Transverse colon (tissue), 4 donors: ENCODE data around the gene KIF21A. TPM values are rescaled to one million over a fixed set of nuclear protein-coding genes. Genes with fewer than 3 reads are reported as not detected.

ENCODE experiments used
- DNase-seq: peaks from one replicate; pipeline ENCODE4 v3.0.0-alpha.2; 2019
- H3K27ac ChIP-seq, 4 donors: fragments of 200-600 bp; sonication (generic); 2 replicates each; pipeline ENCODE4 v1.5.1; 2016 to 2018; ENCODE audit warnings: inconsistent platforms in 4 of 4
- H3K27me3 ChIP-seq: fragments of 200-600 bp; sonication (generic); 2 replicates; pipeline ENCODE4 v1.5.1; 2017; ENCODE audit warnings: inconsistent platforms
- H3K36me3 ChIP-seq, 4 donors: fragments of 200-600 bp; sonication (generic); 2 replicates each; pipeline ENCODE4 v1.5.1; 2017 to 2019; ENCODE audit warnings: inconsistent platforms in 4 of 4
- H3K4me1 ChIP-seq, 4 donors: fragments of 200-600 bp; sonication (generic); 2 replicates each; pipeline ENCODE4 v1.5.1; 2017 to 2020; ENCODE audit warnings: inconsistent platforms in 4 of 4
- H3K4me3 ChIP-seq, 4 donors: fragments of 200-600 bp; sonication (generic); 1 replicate in 1 of 4; 2 replicates in 3 of 4; pipeline versions ENCODE4 v1.5.1 to v1.6.1; 2017 to 2019; ENCODE audit warnings: inconsistent platforms in 4 of 4
- H3K9me3 ChIP-seq, 2 donors: fragments of 200-600 bp; sonication (generic); 2 replicates each; pipeline ENCODE4 v1.5.1; 2017 to 2019; ENCODE audit warnings: inconsistent platforms in 2 of 2
- CTCF ChIP-seq, 5 experiments: fragments of 200-600 bp in 3 of 5; fragments of 450-650 bp in 2 of 5; sonication (generic) in 3 of 5; IDR thresholded peaks; 1 replicate in 2 of 5; 2 replicates in 3 of 5; pipeline ENCODE4 v1.5.1; 2016 to 2017; ENCODE audit warnings: antibody characterized with exemption in 5 of 5, inconsistent platforms in 3 of 5, mild to moderate bottlenecking in 2 of 5, moderate library complexity in 1 of 5
- EP300 ChIP-seq: sonication (generic); formaldehyde crosslinking; IDR thresholded peaks from one replicate; pipeline ENCODE4 v1.6.1; 2017; ENCODE audit warnings: antibody characterized with exemption, low read depth
- POLR2A ChIP-seq: fragments of 450-650 bp; IDR thresholded peaks from one replicate; pipeline ENCODE4 v1.6.1; 2016; ENCODE audit warnings: antibody characterized with exemption, mild to moderate bottlenecking, moderate library complexity
- POLR2AphosphoS5 ChIP-seq, 3 donors: sonication (generic); formaldehyde crosslinking; IDR thresholded peaks; one replicate each; pipeline ENCODE4 v1.6.1; 2016; ENCODE audit warnings: antibody characterized with exemption in 3 of 3
- WGBS, 2 donors: methylation state at CpG; one replicate each; pipeline ENCODE4 v1.1.5; 2018; ENCODE audit warnings: low coverage in 1 of 2; 5-methylcytosine and 5-hydroxymethylcytosine counted together
- in situ Hi-C, 4 donors: fragments of 200-750 bp; cut with MboI; loops; one replicate each; pipeline versions ENCODE4 v1.15.0 to v1.15.1; 2017; ENCODE audit warnings: low sequenced_read_pairs in 3 of 4, low pct_ligation_motif_present in 1 of 4, low pct_unique_long_range_greater_than_20kb in 1 of 4
- intact Hi-C: fragments of 100-400 bp; cut with DNase I; formaldehyde crosslinking; loops from one replicate; pipeline ENCODE4 v1.15.1; 2023; ENCODE audit warnings: low total_unique reads
- total RNA-seq, 4 donors: library from RNA; depleted of rRNA; stranded (reverse); fragments of >200 nt; gene quantifications; one replicate each; pipeline ENCODE4 v1.1.0, GENCODE V29; 2016

Gene KIF21A
- total RNA-seq, 4 donors from 2014 or later: 23.6 to 40.6 (median 31.9) TPM

- Histone ChIP-seq H3K4me3 (no peak overlapping the region), H3K4me1 (no peaks in the 10 kb centered on the region), H3K27me3 (no peaks in the 10 kb centered on the region), H3K9me3 (no peaks in the 10 kb centered on the region), H3K36me3 (no peaks in the 10 kb centered on the region), H3K27ac (no peak overlapping the region)
- intact Hi-C loops (no loop called here), in situ Hi-C loops (loop anchor here in 1 of 4 donors (25.0 kb wide), 1 partner anchor 1151 kb away; no protein-coding TSS in a partner anchor)
- WGBS, 2 donors: 68 to 77% methylated on average over 2 of the region's 2 CpGs
- TF ChIP-seq POLR2AphosphoS5 (IDR thresholded peaks at IDR 0.05) (no peak), EP300 (no peak), POLR2A (no peak), CTCF (IDR thresholded peaks at IDR 0.05) (no peak)
- no peak for DNase-seq
Measured at GRCh38 chr12:39287817-39288216, 155.1 kb downstream of the KIF21A start.

- Histone ChIP-seq H3K4me3 (no peak overlapping the region), H3K4me1 (no peaks in the 10 kb centered on the region), H3K27me3 (no peaks in the 10 kb centered on the region), H3K9me3 (no peaks in the 10 kb centered on the region), H3K36me3 (no peaks in the 10 kb centered on the region), H3K27ac (no peak overlapping the region)
- TF ChIP-seq POLR2A: no peak
- TF ChIP-seq EP300: no peak
- TF ChIP-seq CTCF (IDR thresholded peaks at IDR 0.05): no peak
- no peak for TF ChIP-seq POLR2AphosphoS5 (IDR thresholded peaks at IDR 0.05)
- in situ Hi-C loops: loop anchor here in 1 of 4 donors (25.0 kb wide), 1 partner anchor 1150 kb away; no protein-coding TSS in a partner anchor
- DNase-seq: no peak
- intact Hi-C loops: no loop called here
- 74 to 89% methylated on average over 3 to 4 of the region's 4 CpGs for WGBS, 2 donors
Measured at GRCh38 chr12:39287409-39287808, 155.5 kb downstream of the KIF21A start.

- in situ Hi-C loops (loop anchor here in 3 of 4 donors (10.0 to 25.0 kb wide), 4 partner anchors 124 to 1141 kb away; no protein-coding TSS in a partner anchor), intact Hi-C loops (no loop called here)
- Histone ChIP-seq H3K4me3 (no peak overlapping the region), H3K36me3 (no peaks in the 10 kb centered on the region), H3K9me3 (no peaks in the 10 kb centered on the region), H3K27me3 (no peaks in the 10 kb centered on the region), H3K4me1 (no peaks in the 10 kb centered on the region), H3K27ac (no peak overlapping the region)
- no peak for DNase-seq
- no peak for TF ChIP-seq POLR2AphosphoS5 (IDR thresholded peaks at IDR 0.05)
- TF ChIP-seq POLR2A: no peak
- no peak for TF ChIP-seq EP300
- no peak for TF ChIP-seq CTCF (IDR thresholded peaks at IDR 0.05)
Measured at GRCh38 chr12:39278426-39278825, 164.5 kb downstream of the KIF21A start.

- H3K9me3 ChIP-seq: no peaks in the 10 kb centered on the region
- no peaks in the 10 kb centered on the region for H3K4me1 ChIP-seq
- in situ Hi-C loops: loop anchor here in 3 of 4 donors (10.0 to 25.0 kb wide), 4 partner anchors 123 to 1140 kb away; no protein-coding TSS in a partner anchor
- no peaks in the 10 kb centered on the region for H3K27me3 ChIP-seq
- 91% methylated on average over 1 of the region's 1 CpG; no CpG with 5 or more reads in 1 of the 2 donors for WGBS, 2 donors
- no peak for DNase-seq
- intact Hi-C loops: no loop called here
- no peak for TF ChIP-seq CTCF (IDR thresholded peaks at IDR 0.05)
- no peak for TF ChIP-seq POLR2A
- TF ChIP-seq EP300: no peak
- no peak overlapping the region for H3K4me3 ChIP-seq
- no peaks in the 10 kb centered on the region for H3K36me3 ChIP-seq
- H3K27ac ChIP-seq: no peak overlapping the region
Measured at GRCh38 chr12:39277416-39277815, 165.5 kb downstream of the KIF21A start.
